Measurements from ENCODE around the gene ETS2.

DNA sequence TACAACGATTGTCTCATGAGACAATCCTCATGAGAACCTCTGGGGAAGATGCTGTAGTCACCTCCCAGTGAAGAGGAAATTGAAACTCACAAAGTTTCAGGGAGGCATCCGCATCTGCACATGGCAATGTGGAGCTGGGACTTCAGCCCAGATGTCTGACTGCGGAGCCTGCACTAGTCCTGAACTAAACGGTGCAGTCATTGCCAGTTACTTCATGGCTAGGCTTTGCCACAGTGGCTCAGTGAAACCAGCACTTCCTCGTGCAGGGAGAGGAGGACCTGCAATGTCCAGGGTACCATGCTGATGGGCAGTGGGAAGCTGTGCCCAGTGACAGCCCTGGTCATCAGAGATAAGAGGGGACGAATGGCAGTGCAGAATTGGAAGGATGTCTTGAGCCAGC is 40.7 kb upstream of the ETS2 start:
- TF ChIP-seq, protein P1, sequence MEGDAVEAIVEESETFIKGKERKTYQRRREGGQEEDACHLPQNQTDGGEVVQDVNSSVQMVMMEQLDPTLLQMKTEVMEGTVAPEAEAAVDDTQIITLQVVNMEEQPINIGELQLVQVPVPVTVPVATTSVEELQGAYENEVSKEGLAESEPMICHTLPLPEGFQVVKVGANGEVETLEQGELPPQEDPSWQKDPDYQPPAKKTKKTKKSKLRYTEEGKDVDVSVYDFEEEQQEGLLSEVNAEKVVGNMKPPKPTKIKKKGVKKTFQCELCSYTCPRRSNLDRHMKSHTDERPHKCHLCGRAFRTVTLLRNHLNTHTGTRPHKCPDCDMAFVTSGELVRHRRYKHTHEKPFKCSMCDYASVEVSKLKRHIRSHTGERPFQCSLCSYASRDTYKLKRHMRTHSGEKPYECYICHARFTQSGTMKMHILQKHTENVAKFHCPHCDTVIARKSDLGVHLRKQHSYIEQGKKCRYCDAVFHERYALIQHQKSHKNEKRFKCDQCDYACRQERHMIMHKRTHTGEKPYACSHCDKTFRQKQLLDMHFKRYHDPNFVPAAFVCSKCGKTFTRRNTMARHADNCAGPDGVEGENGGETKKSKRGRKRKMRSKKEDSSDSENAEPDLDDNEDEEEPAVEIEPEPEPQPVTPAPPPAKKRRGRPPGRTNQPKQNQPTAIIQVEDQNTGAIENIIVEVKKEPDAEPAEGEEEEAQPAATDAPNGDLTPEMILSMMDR (IDR thresholded peaks at IDR 0.05; ENCODE audit: insufficient read depth, low read depth, low read length): no peak
- TF ChIP-seq EZH2 (IDR thresholded peaks at IDR 0.05; ENCODE audit: insufficient read depth, low read length): no peak

All from astrocyte (in vitro differentiated cells and primary cell).